HG02981 (cell line): Measurements from ENCODE around the gene PLEKHA8.
"Not testable (repeated sequence)": the region's sequence is repeated elsewhere in the genome, so short reads cannot be mapped to it uniquely, and the experiment has no call there.

ENCODE experiments used
- ATAC-seq: cut with Tn5 transposase; IDR thresholded peaks from one replicate; pipeline ENCODE4 v1.9.1; 2021; ENCODE audit warnings: mild to moderate bottlenecking, moderate library complexity; ENCODE audit not compliant: unreplicated experiment

The PLEKHA8 gene

GRCh38 chr7:30098599-30098998 is 70.4 kb downstream of the PLEKHA8 start:
- not testable (repeated sequence) for ATAC-seq

- no peak for ATAC-seq
Observed at GRCh38 chr7:30102281-30102680, 74.1 kb downstream of the PLEKHA8 start.

- ATAC-seq: no peak
Observed at GRCh38 chr7:30104157-30104556, 75.9 kb downstream of the PLEKHA8 start.

DNA sequence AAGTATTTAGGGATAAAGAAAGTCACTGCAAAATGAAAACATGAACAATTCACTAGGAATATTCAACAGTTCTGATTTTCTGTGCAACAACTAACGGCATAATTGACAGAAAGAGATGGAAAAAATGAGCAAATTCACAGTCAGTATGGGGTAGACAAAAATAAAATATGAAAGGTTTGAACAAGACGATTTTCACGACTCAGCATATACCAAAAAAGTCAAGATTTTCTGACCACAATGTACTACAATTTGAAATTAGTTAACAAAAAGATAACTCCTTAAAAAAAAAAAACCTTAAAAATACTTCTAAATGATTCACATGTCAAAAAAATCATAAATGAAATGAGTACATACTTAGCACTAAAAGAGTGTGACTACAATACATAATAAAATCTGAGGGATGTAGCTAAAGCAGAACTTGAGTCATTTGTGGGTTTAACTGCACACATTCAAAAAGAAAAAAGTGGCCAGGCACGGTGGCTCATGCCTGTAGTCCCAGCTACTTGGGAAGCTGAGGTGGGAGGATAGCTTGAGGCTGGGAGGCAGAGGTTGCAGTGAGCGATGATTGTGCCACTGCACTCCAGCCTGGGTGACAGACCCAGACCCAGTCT is 84.0 kb downstream of the PLEKHA8 start:
- no peak for ATAC-seq

DNA sequence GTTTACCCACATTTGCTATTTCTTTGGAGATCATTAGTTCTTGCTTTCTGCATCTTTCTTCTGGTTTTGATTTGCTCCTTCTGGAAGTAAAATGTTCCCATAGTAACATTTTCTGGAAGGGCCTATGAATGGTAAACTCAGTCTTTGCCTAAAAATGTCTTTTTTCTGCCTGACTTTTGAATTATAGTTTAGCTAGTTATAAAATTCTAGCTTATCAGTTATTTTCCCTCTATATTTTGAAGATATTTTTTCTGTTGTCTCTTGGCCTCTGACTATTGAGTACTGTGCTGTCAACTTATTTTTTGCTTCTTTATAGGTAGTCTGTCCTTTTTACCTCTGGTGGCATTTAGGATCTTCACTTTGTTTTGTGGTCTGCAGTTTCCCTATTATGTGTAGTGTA is 84.9 kb downstream of the PLEKHA8 start:
- ATAC-seq: no peak

DNA sequence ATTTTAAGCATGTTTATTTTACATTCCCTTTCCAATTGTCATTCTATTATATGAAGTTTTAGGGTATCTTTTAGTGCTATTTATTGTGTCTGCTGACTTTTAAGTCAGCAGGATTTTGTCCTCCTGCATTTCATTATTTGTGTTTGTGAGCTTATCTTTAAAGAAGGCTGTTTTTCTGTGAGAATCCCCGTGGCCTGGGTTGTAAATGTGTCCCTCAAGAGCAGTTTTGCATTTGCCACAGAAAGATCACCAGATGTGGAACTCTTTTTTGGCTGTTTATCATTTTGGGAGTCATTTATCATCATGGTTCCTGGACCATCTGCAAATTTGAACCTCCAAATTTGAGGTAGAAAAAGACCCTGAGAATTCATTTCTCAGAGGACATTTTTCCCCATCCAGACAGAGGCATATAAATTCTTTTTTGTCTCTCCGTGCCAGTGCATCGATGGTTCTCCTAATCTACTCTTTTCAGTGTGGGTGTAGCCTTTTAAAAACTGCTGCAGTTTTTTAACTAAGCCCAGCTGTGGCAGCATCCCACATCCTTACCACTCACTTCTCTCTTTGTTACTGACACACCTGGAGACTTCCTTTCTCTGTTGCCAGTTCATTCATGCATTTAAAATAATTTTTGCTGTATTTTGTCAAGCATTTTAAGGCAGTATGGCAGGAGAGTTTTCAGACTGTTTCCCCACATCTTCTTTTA is 86.5 kb downstream of the PLEKHA8 start:
- ATAC-seq: no peak

- ATAC-seq: no peak
Observed at GRCh38 chr7:30115709-30116297, 87.6 kb downstream of the PLEKHA8 start.

DNA sequence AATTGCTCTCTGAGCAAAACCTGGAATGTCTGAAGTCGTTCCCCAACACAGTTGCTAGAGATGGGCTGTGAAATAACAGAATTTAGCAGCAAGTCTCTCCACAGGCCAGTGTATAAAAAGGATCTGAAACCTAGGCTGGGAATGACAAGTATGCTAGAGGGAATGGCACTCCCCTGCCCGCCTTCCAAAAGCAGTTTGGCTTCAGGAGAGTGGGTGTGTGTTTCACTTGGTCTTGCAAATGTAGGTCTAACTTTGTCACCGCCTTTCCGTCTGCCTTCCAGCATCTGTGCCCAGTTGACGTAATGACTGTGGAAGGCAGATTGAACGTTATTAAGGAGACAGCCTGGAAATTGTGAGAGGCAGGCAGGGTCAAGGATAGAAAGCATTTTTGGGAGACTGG is 88.6 kb downstream of the PLEKHA8 start:
- no peak for ATAC-seq

DNA sequence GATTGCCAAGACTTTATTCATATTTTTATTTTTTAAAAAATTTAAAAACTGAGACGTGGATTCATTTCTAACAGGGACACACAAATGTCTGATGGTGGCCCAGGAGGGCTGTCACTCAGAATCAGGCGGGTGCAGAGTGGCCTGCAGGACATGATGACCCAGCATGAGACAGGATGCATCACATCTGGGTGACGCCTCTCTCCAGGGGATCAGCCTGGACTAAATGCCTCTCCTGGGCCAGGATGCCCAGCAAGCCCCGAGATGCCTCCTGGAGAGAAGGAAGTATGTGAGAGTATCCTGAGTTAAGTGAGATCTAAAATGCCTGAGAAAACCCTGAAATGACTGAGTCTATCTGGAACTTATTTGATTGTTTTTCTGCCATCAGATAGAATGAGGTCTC is 89.7 kb downstream of the PLEKHA8 start:
- no peak for ATAC-seq

DNA sequence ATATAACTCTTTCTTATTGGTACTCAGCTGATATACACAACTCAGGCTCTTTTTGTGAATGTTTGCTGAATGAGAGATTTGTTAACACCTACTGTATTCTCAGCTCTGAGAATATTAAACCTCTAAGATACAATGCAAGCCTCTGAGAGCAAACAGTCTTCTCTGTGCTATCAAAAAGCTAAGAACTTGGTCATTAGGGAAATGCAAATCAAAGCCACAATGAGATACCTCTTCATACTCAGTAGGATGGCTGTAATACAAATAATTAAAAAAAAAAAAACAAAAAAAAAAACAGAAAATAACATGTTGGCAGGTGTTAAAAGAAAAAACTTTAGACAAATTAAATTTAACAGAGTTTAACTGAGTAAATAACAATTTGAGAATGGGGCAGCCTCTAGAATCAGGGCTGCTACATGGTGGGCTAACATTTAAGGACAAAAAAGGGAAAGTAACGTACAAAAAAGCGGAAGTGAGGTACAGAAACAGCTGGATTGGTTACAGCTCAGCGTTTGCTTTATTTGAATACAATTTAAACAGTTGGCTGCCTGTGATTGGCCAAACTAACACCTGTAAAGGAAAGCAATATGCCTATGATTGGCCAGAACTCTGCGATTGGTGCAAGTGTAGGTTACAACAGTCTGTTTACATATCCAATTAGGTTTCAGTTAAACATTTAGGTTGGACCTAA is 91.8 kb downstream of the PLEKHA8 start:
- ATAC-seq: no peak

- no peak for ATAC-seq
Observed at GRCh38 chr7:30133736-30134610, 105.8 kb downstream of the PLEKHA8 start.

- peak; percentile 84 for ATAC-seq
Observed at GRCh38 chr7:30134611-30135300, 106.5 kb downstream of the PLEKHA8 start, which contains the start of gene MTURN. MTURN (plus strand) TSS chr7:30134986; CDS start chr7:30135137, 151 bp downstream.

DNA sequence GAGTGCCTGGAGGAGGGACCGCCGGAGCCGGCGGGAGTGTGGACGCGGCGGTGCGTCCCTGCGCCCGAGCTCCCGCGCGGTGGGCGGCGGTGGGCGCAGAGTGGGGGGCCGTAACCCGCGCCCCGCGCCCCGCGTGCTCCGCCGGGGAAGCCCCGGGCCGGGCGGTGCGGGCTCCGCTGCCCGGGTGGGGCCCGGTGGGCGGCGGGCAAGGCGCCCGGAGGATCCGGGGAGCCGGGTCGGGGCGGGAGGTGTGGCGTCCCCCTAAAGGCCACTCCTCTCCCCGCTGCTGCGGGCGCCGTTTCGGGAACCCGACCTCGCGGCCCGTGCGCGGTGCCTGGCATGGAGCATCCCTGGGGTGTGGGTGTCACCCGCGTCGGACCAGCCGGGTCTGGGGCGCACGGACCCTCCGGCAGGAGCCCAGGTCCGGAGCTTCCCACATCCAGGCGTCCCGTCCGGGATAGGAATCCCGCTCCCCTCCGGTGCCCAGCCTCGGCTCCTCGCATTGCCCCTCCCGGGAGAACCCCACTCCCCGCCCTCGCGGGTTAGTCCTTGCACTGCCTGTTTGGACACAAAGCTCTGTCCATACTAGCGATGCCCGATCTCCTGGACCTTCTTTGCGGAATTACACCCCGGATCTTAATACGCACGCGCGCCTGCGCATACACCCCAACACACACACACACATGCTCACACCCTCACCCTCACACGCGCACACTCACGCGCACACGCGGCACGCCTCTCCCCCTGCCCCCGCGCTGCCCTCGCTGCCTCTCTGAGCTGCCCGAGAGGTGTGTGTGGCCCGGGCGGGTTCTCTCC is 107.3 kb downstream of the PLEKHA8 start:
- peak; percentile 18 for ATAC-seq

GRCh38 chr7:30136117-30136731 is 108.0 kb downstream of the PLEKHA8 start:
- ATAC-seq: no peak

DNA sequence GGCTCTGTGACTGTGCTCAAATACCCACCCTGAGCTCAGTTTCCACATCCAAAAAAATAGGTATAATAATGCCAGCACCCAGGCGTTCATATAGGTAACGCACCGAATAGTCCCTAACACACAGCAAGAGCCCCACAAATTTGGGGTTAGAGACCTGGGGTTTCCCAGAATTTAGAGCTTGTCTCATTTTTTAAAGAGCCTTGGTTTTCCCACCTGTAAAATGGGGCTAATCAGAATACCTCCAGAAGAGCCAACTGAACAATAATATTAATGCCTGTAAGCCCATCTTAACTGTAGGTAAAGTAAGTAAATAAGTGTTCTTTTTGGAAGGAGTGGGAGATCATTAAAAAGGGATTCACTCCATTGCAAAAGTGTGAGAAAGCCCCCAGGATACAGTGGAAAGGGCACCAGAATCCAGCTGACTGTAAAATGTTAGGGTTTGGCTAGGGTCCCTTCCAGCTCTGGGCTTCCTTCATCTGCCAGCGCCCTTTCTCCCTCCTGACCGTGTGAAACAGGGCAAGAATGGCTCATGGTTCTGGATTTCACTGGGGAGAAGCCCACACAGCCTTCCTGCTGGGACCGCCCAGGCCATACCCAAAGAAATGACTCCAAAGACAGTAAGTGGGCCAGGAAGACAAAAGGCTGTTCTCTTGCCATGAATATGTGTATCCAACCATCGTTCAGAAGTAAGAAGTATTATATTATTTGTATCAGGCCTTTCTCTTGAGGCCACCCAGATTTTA is 108.7 kb downstream of the PLEKHA8 start:
- no peak for ATAC-seq

DNA sequence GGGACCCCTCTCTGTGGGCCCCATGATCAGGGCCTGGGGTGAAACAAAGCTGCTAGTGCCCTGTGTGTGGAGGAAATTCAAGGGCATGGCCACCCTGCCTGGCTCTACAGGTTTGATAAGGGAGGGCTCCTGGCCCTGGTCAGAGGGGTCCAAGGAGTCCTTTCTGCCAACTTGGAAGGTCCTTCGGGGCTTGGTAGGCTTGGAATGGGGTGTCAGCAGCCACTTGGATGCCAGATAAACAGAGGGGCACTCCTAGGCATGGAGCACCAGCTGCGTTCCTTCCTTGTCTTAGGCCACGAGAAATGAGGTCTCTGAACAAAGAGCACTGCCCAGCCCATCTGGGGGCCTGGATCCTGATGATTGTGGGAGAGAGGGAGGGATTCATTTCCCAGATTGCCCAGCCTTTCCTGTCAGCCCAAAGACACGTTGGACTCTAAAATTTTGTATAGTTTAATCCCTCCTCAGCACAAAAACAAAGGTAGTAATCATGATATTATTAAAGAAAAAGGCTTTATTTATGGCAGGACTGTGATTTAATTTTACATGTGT is 111.7 kb downstream of the PLEKHA8 start:
- no peak for ATAC-seq

DNA sequence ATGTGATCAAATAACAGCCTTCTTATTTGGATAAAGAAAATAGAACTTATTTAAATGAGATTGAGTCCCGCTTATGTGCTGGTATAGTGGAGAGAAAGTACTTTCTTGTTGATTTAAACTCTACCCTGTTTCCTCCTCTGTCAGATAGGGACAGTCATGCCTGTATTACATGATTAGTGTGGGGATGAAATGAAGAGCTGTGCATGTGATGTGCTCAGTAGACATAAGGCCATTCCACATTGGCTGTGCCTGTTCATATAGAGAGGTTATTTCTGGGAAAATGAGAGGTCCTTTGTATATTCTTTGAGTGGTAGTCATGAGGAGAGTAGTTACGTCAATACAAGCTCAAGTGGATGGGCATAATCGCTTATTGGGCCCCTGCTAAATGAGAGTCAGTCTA is 112.2 kb downstream of the PLEKHA8 start:
- no peak for ATAC-seq

DNA sequence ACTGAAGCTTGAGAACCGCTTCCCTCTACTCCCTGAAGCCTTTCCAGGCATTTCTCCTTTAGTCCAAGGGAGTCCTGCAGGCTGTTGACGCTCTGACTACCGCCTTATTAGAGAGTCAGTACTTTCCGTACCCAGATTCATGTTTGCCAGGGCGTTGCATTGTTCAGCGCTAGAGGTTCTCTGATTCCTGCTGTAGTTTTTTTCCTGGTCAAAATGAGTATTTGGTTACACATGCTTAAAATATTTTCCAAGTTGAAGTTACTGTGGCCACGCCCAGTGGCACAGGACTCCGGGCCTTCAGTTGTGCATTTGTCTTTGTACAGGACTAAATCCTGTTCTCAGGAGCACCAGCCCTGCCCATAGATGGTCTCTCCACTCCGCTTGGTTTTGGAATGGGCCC is 114.5 kb downstream of the PLEKHA8 start:
- ATAC-seq: no peak
